DOHH2 (cell line): Measurements from ENCODE around the gene PALLD.
"Not testable (repeated sequence)": the region's sequence is repeated elsewhere in the genome, so short reads cannot be mapped to it uniquely, and the experiment has no call there.

ENCODE experiments used
- H3F3A ChIP-seq: fragments of 200-600 bp; sonication (generic), shearing (Covaris generic); 2 replicates; pipeline ENCODE4 v1.6.0; 2016; ENCODE audit warnings: antibody characterized with exemption, mild to moderate bottlenecking; ENCODE audit not compliant: control insufficient read depth, insufficient read depth
- H3K27ac ChIP-seq: fragments of 200-600 bp; sonication (generic); 2 replicates; pipeline ENCODE4 v1.5.1; 2014; ENCODE audit warnings: low read depth, mild to moderate bottlenecking, low read length, moderate library complexity
- H3K27me3 ChIP-seq: fragments of 200-600 bp; sonication (generic); 2 replicates; pipeline ENCODE4 v1.6.1; 2014; ENCODE audit warnings: mild to moderate bottlenecking, low read length, mixed read lengths; ENCODE audit not compliant: control insufficient read depth
- H3K36me3 ChIP-seq: fragments of 200-600 bp; sonication (generic); 2 replicates; pipeline ENCODE4 v1.6.1; 2014; ENCODE audit warnings: mild to moderate bottlenecking, low read length, moderate library complexity, mixed read lengths; ENCODE audit not compliant: control insufficient read depth
- H3K4me1 ChIP-seq: fragments of 200-600 bp; sonication (generic); 2 replicates; pipeline ENCODE4 v1.6.1; 2014; ENCODE audit warnings: mild to moderate bottlenecking, low read length, mixed read lengths; ENCODE audit not compliant: control insufficient read depth
- H3K4me2 ChIP-seq: fragments of 200-600 bp; sonication (generic); 2 replicates; pipeline ENCODE4 v1.6.0; 2014; ENCODE audit warnings: mild to moderate bottlenecking, low read length, moderate library complexity
- H3K4me3 ChIP-seq: fragments of 200-600 bp; sonication (generic); 2 replicates; pipeline ENCODE4 v1.5.1; 2014; ENCODE audit warnings: mild to moderate bottlenecking, low read length, mixed read lengths
- H3K79me2 ChIP-seq: fragments of 200-600 bp; sonication (generic); 2 replicates; pipeline ENCODE4 v1.6.1; 2014; ENCODE audit warnings: mild to moderate bottlenecking, low read length, mixed read lengths; ENCODE audit not compliant: control insufficient read depth
- H3K9me2 ChIP-seq: fragments of 200-600 bp; sonication (generic); replicated peaks from 2 replicates; pipeline ENCODE4 v1.6.1; 2014; ENCODE audit warnings: mild to moderate bottlenecking, low read length, mixed read lengths; ENCODE audit not compliant: control insufficient read depth
- H3K9me3 ChIP-seq: fragments of 200-600 bp; sonication (generic); 2 replicates; pipeline ENCODE4 v1.6.1; 2014; ENCODE audit warnings: antibody characterized with exemption, low read length, mixed read lengths; ENCODE audit not compliant: control insufficient read depth, insufficient read depth
- H4K20me1 ChIP-seq: fragments of 200-600 bp; sonication (generic); 2 replicates; pipeline ENCODE4 v1.6.0; 2014; ENCODE audit warnings: low read depth, mild to moderate bottlenecking, antibody characterized with exemption, low read length, moderate library complexity; ENCODE audit not compliant: control insufficient read depth, insufficient read depth
- EZH2phosphoT487 ChIP-seq: fragments of 200-600 bp; sonication (generic); IDR thresholded peaks from 2 replicates; pipeline ENCODE4 v1.6.1; 2017; ENCODE audit warnings: borderline replicate concordance, mild to moderate bottlenecking, antibody characterized with exemption, low read length, moderate library complexity, mixed read lengths
- TF ChIP-seq, protein P1 (sequence below): fragments of 200-600 bp; sonication (generic); IDR thresholded peaks from one replicate; pipeline ENCODE4 v1.5.1; 2014; ENCODE audit warnings: antibody characterized with exemption, mild to moderate bottlenecking, low read depth, low read length; ENCODE audit not compliant: poor library complexity, severe bottlenecking

Gene PALLD

DNA sequence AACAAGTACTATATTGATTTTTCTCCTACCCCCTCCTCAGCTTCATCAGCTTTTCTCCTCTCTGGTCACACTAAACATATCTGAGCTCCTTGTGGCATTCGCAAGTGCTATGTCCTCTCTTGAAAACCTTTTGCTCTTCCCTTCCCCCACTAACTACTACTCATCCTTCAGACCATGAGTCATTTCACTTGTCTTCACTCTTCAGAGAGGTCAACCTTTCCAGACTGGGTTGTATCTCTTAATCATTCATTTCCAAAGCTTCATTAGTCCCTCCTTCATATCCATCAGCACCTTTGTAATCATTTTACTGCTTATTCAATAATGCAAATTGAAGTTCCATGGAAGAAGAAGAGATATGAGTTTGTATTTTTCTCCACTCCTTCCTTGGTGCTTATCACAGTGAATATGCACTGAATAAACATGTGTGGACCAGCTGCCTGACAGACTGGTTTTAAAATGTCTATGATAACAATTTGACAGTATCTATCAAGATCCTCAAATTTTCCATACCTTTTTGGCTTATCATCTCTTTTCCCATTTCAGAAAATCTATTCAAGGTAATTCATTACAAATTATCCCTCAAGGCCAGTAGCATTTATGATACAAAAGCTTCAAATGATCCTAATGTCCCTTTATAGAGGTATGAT, 45.0 kb upstream of the PALLD start:
- Histone ChIP-seq H3K4me2 (no peak overlapping the region), H3K36me3 (no peaks in the 10 kb centered on the region), H3K4me1 (no peaks in the 10 kb centered on the region), H3K79me2 (no peaks in the 10 kb centered on the region), H3K9me2 (no peaks in the 10 kb centered on the region), H3K4me3 (no peak overlapping the region), H3K27me3 (no peaks in the 10 kb centered on the region), H3F3A (no peaks in the 10 kb centered on the region), H3K9me3 (no peaks in the 10 kb centered on the region), H3K27ac (no peak overlapping the region), H4K20me1 (no peaks in the 10 kb centered on the region)
- no peak for TF ChIP-seq EZH2phosphoT487
- TF ChIP-seq, protein P1, sequence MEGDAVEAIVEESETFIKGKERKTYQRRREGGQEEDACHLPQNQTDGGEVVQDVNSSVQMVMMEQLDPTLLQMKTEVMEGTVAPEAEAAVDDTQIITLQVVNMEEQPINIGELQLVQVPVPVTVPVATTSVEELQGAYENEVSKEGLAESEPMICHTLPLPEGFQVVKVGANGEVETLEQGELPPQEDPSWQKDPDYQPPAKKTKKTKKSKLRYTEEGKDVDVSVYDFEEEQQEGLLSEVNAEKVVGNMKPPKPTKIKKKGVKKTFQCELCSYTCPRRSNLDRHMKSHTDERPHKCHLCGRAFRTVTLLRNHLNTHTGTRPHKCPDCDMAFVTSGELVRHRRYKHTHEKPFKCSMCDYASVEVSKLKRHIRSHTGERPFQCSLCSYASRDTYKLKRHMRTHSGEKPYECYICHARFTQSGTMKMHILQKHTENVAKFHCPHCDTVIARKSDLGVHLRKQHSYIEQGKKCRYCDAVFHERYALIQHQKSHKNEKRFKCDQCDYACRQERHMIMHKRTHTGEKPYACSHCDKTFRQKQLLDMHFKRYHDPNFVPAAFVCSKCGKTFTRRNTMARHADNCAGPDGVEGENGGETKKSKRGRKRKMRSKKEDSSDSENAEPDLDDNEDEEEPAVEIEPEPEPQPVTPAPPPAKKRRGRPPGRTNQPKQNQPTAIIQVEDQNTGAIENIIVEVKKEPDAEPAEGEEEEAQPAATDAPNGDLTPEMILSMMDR: no peak

- no peaks in the 10 kb centered on the region for H3K79me2 ChIP-seq
- H3K4me2 ChIP-seq: no peak overlapping the region
- no peaks in the 10 kb centered on the region for H3K9me2 ChIP-seq
- H3K27ac ChIP-seq: no peak overlapping the region
- no peaks in the 10 kb centered on the region for H3K27me3 ChIP-seq
- no peaks in the 10 kb centered on the region for H3K9me3 ChIP-seq
- no peaks in the 10 kb centered on the region for H3K36me3 ChIP-seq
- no peaks in the 10 kb centered on the region for H4K20me1 ChIP-seq
- H3K4me1 ChIP-seq: no peaks in the 10 kb centered on the region
- no peaks in the 10 kb centered on the region for H3F3A ChIP-seq
- TF ChIP-seq, protein P1: no peak
- TF ChIP-seq EZH2phosphoT487: no peak
- H3K4me3 ChIP-seq: no peak overlapping the region
These were observed 43.7 kb upstream of the PALLD start for GRCh38 chr4:168453146-168453545.

- H3K27me3 ChIP-seq, H3K9me2 ChIP-seq, H3F3A ChIP-seq, H3K4me3 ChIP-seq, H3K4me2 ChIP-seq, H3K36me3 ChIP-seq, H3K9me3 ChIP-seq, H3K4me1 ChIP-seq, H3K27ac ChIP-seq, H4K20me1 ChIP-seq, H3K79me2 ChIP-seq: not testable (repeated sequence)
These were observed 38.6 kb upstream of the PALLD start for GRCh38 chr4:168458256-168458655.

- H3K27ac ChIP-seq: no peak overlapping the region
- no peaks in the 10 kb centered on the region for H3F3A ChIP-seq
- no peak for TF ChIP-seq EZH2phosphoT487
- TF ChIP-seq, protein P1: no peak
- no peak overlapping the region for H3K4me2 ChIP-seq
- no peaks in the 10 kb centered on the region for H3K27me3 ChIP-seq
- no peak overlapping the region for H3K4me3 ChIP-seq
- H4K20me1 ChIP-seq: no peaks in the 10 kb centered on the region
- no peaks in the 10 kb centered on the region for H3K9me3 ChIP-seq
- no peaks in the 10 kb centered on the region for H3K9me2 ChIP-seq
- no peaks in the 10 kb centered on the region for H3K79me2 ChIP-seq
- no peaks in the 10 kb centered on the region for H3K36me3 ChIP-seq
- no peaks in the 10 kb centered on the region for H3K4me1 ChIP-seq
These were observed 35.0 kb upstream of the PALLD start for GRCh38 chr4:168461821-168462220.
